Measurements from ENCODE around the gene SLAMF1.
"Not testable (repeated sequence)": the region's sequence is repeated elsewhere in the genome, so short reads cannot be mapped to it uniquely, and the experiment has no call there.

Gene SLAMF1

GRCh38 chr1:160597051-160597450 is 49.8 kb downstream of the SLAMF1 start:
- no peak for DNase-seq (ENCODE audit: low read depth)

DNA sequence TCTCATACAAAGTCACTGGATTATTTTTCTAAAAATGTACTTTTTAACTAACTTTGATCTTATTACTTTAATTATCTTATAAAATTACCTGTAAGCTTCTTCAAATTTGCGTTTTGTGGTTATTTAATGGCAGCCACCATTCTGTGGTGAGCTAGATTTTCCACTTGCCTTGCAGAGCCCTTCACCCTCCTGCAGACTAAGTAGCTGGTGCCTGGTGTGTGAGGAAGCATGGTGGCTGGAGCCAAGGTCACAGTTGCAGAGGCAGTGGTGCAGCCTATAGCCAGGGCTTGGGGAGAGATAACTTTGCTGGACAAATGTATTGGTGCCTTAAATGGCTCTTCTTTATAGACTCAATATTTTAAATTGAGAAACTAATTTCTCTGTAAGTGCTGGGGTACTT is 56.4 kb downstream of the SLAMF1 start:
- DNase-seq (ENCODE audit: low read depth) = no peak

GRCh38 chr1:160588468-160588867 is 58.4 kb downstream of the SLAMF1 start:
- DNase-seq (ENCODE audit: low read depth) = no peak

DNA sequence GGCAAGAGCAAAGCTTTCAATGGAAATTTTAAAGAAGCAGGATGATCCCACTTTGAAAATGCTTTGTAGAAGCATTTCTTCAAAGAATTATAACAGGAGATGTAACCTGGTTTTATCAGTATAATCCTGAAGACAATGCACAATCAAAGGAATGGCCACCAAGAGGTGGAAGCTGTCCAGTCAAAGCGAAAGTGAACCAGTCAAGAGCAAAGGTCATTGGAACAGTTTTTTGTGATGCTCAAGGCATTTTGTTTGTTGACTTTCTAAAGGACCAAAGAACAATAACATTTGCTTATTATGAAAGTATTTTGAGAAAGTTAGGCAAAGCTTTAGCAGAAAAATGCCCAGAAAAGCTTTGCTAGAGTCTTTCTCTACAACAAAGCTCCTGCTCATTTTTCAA is 62.1 kb downstream of the SLAMF1 start:
- DNase-seq (ENCODE audit: low read depth) = no peak

DNA sequence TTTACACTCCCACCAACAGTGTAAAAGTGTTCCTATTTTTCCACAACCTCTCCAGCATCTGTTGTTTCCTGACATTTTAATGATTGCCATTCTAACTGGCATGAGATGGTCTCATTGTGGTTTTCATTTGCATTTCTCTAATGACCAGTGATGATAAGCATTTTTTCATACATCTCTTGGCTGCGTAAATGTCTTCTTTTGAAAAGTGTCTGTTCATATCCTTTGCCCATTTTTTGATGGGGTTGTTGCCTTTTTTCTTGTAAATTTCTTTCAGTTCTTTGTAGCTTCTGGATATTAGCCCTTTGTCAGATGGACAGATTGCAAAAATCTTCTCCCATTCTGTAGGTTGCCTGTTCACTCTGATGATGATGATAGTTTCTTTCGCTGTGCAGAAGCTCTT is 63.9 kb downstream of the SLAMF1 start:
- not testable (repeated sequence) for DNase-seq (ENCODE audit: low read depth)

- no peak for DNase-seq (ENCODE audit: low read depth)
These were observed 64.9 kb downstream of the SLAMF1 start for GRCh38 chr1:160581961-160582360.

DNA sequence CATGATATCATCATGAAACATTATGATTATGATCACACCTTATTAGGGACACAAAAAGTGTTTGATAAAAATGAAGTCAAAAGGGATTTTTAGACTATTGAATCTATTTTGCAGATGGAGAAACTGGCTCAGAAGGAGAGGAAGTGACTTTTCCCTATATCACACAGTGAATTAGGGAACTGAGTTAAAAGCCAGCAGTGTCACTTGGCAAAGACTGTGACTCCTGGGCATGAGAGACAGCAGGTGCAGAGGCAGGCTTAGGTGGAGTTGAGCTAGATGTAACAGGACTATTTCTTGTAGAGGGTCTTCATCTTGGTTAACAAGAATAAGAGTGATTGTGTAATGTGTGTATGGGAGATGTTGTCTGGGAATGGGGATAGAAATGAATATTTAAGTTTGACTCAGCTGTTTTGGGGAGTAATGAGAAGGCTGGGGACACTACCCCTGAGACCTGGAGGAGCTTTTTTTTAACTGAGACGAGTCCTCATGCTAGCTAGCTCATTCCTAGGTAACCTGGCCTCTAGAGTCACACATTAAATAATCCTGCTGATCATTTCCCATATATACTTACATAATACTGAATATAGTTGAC is 66.5 kb downstream of the SLAMF1 start:
- DNase-seq (ENCODE audit: low read depth) = no peak

GRCh38 chr1:160579216-160579701 is 67.6 kb downstream of the SLAMF1 start, which contains the start of gene CD84:
TSS of gene CD84 (minus strand) at chr1:160579496. CDS start at chr1:160579437, 59 bp downstream.
- DNase-seq (ENCODE audit: low read depth) = no peak

DNA sequence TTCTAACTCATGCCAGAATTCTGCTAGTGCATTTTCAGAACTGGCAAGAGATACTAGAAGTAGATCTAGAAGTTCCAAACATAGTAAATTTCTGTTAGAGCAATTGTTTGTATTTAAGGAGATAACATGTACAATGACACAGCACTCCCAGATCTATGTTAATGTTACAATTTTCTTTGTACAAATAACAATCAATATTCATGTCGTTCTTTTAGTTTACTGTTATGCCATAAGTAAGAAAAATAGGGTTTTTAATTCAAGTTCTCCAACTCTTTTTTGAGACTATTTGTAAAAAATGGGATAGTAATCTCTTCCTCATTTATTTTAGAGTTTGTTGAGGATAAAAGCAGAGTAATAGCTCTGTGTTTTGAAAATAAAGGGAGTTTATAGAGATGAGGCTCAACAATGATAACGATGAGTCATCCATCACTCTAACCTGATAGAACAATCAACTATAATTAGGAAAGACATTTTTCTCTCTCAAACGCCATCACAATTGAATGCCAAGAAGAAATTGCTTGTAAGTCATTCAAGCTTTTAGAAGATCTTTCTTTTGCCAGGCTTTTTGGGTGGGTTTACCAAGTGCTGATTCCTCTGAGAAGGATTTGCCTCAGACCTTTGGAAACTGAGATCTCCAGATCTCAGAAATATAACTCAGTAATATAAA is 68.2 kb downstream of the SLAMF1 start:
- DNase-seq (ENCODE audit: low read depth) = no peak

- no peak for DNase-seq (ENCODE audit: low read depth)
These were observed 68.7 kb downstream of the SLAMF1 start for GRCh38 chr1:160578175-160578524.

DNA sequence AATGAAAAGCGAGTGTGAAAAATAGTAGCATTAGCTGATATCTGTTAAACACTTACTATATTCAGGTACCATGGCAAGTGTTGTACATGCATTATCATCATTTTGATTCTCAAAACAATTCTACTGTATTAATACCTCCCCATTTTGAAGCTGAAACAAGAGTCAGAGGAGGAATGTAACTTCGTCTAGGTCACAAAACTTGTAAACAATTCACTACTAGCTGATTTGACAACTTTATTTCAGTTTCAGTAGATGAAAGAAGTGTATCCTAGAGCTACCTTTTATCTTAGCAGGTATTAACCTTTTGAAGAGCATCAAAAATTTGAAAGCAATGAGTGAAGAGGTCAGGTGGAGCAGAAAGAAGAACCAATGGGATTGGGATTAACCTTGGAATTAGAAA is 69.2 kb downstream of the SLAMF1 start:
- no peak for DNase-seq (ENCODE audit: low read depth)

DNA sequence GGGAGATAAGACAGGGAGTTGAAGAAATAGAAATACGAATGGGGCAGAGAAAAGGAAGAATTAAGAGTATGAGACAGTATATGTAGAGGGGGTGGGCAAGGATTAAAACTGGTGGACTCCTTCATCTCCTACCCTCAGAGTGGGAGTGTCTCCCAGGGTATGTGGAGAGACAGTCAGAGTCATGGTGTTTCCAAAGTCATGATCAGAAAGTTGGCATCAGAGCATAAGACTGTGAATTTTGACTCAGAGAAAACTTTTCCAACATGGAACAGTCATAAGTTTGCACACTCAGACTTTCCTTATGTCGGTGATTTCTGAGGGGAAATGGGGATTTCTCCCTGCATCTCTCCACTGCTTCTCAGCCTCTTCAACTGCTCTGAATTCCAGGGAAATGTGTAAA is 70.0 kb downstream of the SLAMF1 start:
- no peak for DNase-seq (ENCODE audit: low read depth)

DNA sequence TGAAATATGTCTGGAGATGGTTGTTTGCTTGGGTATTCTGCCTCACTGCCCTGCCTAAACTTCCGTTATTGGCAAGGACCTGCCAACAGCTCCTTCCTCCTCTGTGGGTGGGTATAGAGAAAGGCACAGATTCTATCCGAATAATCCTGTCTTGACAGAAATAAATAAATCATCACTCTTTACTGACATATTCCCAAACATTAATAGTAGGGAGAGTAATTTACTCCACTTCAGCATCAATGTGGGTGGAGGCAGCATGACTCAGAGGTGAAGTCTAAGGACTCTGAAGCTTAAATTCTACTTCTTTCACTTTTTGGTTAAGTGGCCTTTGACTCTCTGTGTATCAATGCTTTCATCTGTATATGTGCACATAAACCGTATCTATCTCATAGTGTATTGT is 70.5 kb downstream of the SLAMF1 start:
- no peak for DNase-seq (ENCODE audit: low read depth)

GRCh38 chr1:160575112-160575664 is 71.7 kb downstream of the SLAMF1 start:
- no peak for DNase-seq (ENCODE audit: low read depth)

- DNase-seq (ENCODE audit: low read depth) = no peak
These were observed 76.0 kb downstream of the SLAMF1 start for GRCh38 chr1:160570840-160571239.

DNA sequence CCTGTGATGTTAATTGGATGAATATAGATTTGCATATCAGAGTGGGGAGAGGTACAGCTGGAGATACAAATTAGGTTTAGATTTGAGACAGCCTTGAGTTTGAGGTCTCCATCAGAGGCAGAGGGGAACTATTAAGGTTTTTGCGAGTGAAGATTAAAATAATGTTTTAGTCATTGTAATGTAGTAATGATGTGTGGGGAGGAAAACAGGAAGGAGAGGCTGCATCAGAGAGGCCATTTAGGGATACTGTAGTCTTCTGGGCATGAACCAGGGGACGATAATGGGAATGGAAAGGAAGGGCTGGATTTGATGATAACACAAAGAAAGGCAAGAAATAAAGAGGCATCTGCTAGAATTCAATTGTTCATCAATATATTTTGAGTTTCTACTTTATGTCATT is 77.0 kb downstream of the SLAMF1 start:
- no peak for DNase-seq (ENCODE audit: low read depth)

GRCh38 chr1:160567858-160568682 is 78.8 kb downstream of the SLAMF1 start:
- no peak for DNase-seq (ENCODE audit: low read depth)

DNA sequence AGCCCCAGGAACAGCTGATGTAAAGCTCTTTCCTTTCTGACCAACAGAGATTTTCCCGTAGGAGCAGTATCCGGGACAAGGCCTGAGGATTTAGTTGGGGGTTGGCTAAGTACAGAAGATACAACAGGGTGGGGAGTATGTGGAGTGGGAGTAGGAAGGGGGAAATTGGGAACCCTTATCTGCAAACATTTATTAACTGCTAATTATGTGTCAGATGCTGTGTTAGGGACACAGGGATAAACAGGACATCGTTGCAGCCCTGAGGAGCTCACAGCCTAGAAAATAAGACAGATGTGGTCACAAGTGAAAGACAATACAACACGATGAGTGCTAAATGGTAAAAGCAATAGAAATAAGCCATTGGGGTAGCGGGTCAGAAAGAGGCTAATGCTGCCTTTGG is 79.5 kb downstream of the SLAMF1 start:
- DNase-seq (ENCODE audit: low read depth) = no peak

DNA sequence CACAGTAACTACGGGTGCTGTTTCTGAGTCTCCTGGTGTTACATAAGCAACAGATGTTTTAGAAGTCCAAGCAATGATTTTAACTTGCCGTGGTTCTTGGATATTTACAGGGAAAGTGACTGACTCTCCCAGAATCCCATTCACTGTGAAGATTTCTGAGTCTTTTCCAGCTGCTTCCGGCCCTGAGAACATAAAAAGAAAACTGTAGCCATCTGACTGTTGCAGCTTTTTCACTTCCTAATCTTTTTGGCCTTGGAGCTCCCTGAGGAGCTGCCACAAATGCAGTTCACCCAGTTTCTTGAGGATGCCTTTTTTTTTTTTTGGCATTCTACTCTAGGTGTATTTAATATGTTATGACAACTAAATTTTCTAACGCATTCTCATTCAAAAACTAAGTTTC is 81.3 kb downstream of the SLAMF1 start:
- no peak for DNase-seq (ENCODE audit: low read depth)

- DNase-seq (ENCODE audit: low read depth) = not testable (repeated sequence)
These were observed 83.6 kb downstream of the SLAMF1 start for GRCh38 chr1:160563230-160563629.

DNA sequence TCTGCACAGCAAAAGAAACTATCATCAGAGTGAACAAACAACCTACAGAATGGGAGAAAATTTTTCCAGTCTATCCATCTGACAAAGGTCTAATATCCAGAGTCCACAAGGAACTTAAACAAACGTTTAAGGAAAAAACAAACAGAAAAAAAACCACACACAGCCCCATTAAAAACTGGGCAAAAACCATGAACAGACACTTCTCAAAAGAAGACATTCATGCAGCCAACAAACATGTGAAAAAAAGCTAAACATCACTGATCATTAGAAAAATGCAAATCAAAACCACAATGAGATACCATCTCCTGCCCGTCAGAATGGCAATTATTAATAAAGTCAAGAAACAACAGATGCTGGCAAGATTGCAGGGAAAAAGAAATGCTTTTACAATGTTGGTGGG is 84.1 kb downstream of the SLAMF1 start:
- not testable (repeated sequence) for DNase-seq (ENCODE audit: low read depth)

GRCh38 chr1:160560806-160561205 is 86.0 kb downstream of the SLAMF1 start:
- DNase-seq (ENCODE audit: low read depth) = no peak

All from GM04503 (cell line).